Measurements from ENCODE around the gene SLC41A2.
"Not testable (repeated sequence)": the region's sequence is repeated elsewhere in the genome, so short reads cannot be mapped to it uniquely, and the experiment has no call there.

Gene SLC41A2

GRCh38 chr12:104958001-104958804, at the start of gene SLC41A2:
SLC41A2 (minus strand) TSS chr12:104958290; CDS start chr12:104928527, 29,763 bp downstream.
- DNase-seq, result peak; percentile 65

- no peak for DNase-seq
Measured at GRCh38 chr12:105001476-105001875, 43.4 kb upstream of the SLC41A2 start.

GRCh38 chr12:104999347-104999685, 41.2 kb upstream of the SLC41A2 start:
- no peak for DNase-seq

- peak; percentile 86 for DNase-seq
Measured at GRCh38 chr12:104998423-104999346, 40.6 kb upstream of the SLC41A2 start.

- DNase-seq, result no peak
Measured at GRCh38 chr12:104997541-104997940, 39.5 kb upstream of the SLC41A2 start.

GRCh38 chr12:104994336-104994735, 36.2 kb upstream of the SLC41A2 start:
- DNase-seq, result no peak

GRCh38 chr12:104991565-104992128, 33.6 kb upstream of the SLC41A2 start:
- no peak for DNase-seq

GRCh38 chr12:104990950-104991349, 32.9 kb upstream of the SLC41A2 start:
- DNase-seq, result no peak

- DNase-seq, result peak; percentile 91
Measured at GRCh38 chr12:104986022-104986941, 28.2 kb upstream of the SLC41A2 start, which contains the start of gene NOPCHAP1. NOPCHAP1 (plus strand) TSS chr12:104986316; CDS start chr12:104986353, 37 bp downstream.

GRCh38 chr12:104985206-104985605, 27.1 kb upstream of the SLC41A2 start:
- DNase-seq, result no peak

- not testable (repeated sequence) for DNase-seq
Measured at GRCh38 chr12:104977688-104978087, 19.6 kb upstream of the SLC41A2 start.

GRCh38 chr12:104976703-104977102, 18.6 kb upstream of the SLC41A2 start:
- no peak for DNase-seq

GRCh38 chr12:104975587-104976343, 17.7 kb upstream of the SLC41A2 start:
- DNase-seq, result no peak

- DNase-seq, result no peak
Measured at GRCh38 chr12:104974626-104975290, 16.7 kb upstream of the SLC41A2 start.

- DNase-seq, result no peak
Measured at GRCh38 chr12:104973250-104973649, 15.2 kb upstream of the SLC41A2 start.

- no peak for DNase-seq
Measured at GRCh38 chr12:104971306-104971705, 13.2 kb upstream of the SLC41A2 start.

- DNase-seq, result no peak
Measured at GRCh38 chr12:104969343-104969742, 11.3 kb upstream of the SLC41A2 start.

GRCh38 chr12:104966677-104967076, 8.6 kb upstream of the SLC41A2 start:
- no peak for DNase-seq

GRCh38 chr12:104964856-104965205, 6.7 kb upstream of the SLC41A2 start:
- DNase-seq, result no peak

GRCh38 chr12:104964167-104964855, 6.2 kb upstream of the SLC41A2 start:
- no peak for DNase-seq

All from NCI-H1436 (cell line).